22Rv1 (cell line): Measurements from ENCODE around the gene ISCA2.

ENCODE experiments used
- ZFX ChIP-seq: fragments of 450-650 bp; IDR thresholded peaks from 2 replicates; pipeline ENCODE4 v1.6.1; 2017; ENCODE audit warnings: antibody characterized with exemption, borderline replicate concordance
- TF ChIP-seq, protein P1 (sequence below): fragments of 450-650 bp; IDR thresholded peaks from 2 replicates; pipeline ENCODE4 v1.5.1; 2017; ENCODE audit warnings: mild to moderate bottlenecking

- TF ChIP-seq, protein P1, sequence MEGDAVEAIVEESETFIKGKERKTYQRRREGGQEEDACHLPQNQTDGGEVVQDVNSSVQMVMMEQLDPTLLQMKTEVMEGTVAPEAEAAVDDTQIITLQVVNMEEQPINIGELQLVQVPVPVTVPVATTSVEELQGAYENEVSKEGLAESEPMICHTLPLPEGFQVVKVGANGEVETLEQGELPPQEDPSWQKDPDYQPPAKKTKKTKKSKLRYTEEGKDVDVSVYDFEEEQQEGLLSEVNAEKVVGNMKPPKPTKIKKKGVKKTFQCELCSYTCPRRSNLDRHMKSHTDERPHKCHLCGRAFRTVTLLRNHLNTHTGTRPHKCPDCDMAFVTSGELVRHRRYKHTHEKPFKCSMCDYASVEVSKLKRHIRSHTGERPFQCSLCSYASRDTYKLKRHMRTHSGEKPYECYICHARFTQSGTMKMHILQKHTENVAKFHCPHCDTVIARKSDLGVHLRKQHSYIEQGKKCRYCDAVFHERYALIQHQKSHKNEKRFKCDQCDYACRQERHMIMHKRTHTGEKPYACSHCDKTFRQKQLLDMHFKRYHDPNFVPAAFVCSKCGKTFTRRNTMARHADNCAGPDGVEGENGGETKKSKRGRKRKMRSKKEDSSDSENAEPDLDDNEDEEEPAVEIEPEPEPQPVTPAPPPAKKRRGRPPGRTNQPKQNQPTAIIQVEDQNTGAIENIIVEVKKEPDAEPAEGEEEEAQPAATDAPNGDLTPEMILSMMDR = no peak
- TF ChIP-seq ZFX = no peak
Observed at GRCh38 chr14:74457565-74457895, 36.0 kb upstream of the ISCA2 start.
